ENCODE data around the gene CAVIN3. TPM values are rescaled to one million over a fixed set of nuclear protein-coding genes. Genes with fewer than 3 reads are reported as not detected.

The CAVIN3 gene
- total and polyA plus RNA-seq, 2 donors (not counting 3 experiments of a cell fraction or from before 2014, with no cell fraction given): 153 to 241 TPM

DNA sequence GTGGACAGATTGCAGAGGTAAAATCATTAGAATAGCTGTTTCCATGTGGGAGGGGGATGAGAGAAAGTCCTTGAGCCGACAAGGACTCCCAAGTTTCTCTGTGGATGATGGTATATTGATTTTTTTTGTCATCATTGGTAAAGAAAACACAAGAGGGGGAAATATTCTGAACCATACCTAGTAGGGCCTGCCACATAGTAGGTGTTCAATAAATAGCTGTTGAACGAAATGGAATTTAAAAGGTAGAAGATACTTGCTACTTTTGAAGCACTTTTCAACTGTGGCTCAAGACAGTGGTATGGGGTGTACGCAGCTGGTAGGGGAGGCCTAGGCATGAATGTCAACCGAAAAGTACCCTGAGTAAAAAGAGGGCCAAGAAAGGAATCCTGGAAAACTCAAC, 2.1 kb downstream of the CAVIN3 start:
- no peak overlapping the region for H3K9ac ChIP-seq (replicated peaks; ENCODE audit: extremely low read depth, insufficient read depth, low read length)
- H3K4me3 ChIP-seq (replicated peaks in 1 of 3; ENCODE audit: insufficient read depth in 1 of 3, low read depth in 1 of 3, low read length in 3 of 3): peak overlapping the region in 1 of 3 experiments; percentile 76
- peaks cover 36% of the 10 kb centered on the region for H3K4me1 ChIP-seq (ENCODE audit: control insufficient read depth, extremely low read depth, insufficient read depth, low read length)
- CTCF ChIA-PET: interaction anchor here (1.0 to 8.0 kb wide), 6 partner anchors 9 to 45 kb away, joined by 3 to 75 read pairs (median 6); no protein-coding TSS in a partner anchor
- H2AFZ ChIP-seq (ENCODE audit: low read depth, low read length): no peak overlapping the region
- H3K27me3 ChIP-seq (ENCODE audit: control insufficient read depth in 2 of 2, insufficient read depth in 2 of 2, low read length in 2 of 2): no peaks in the 10 kb centered on the region
- POLR2A ChIA-PET: no interaction called here
- peaks cover 12% of the 10 kb centered on the region for H3K79me2 ChIP-seq (ENCODE audit: control insufficient read depth, insufficient read depth, low read length)
- no peaks in the 10 kb centered on the region for H3K9me3 ChIP-seq (replicated peaks; ENCODE audit: control insufficient read depth, insufficient read depth, low read length)
- no peaks in the 10 kb centered on the region for H3K36me3 ChIP-seq (ENCODE audit: control insufficient read depth in 2 of 2, extremely low read depth in 1 of 2, insufficient read depth in 2 of 2, low read length in 2 of 2)
- H3K27ac ChIP-seq (ENCODE audit: insufficient read depth, low read depth, low read length): no peak overlapping the region
- FAIRE-seq: no peak
- intact Hi-C loops (cut with micrococcal nuclease) (loop anchor here (5.0 kb wide), 1 partner anchor 154 kb away; the partner anchor contains the start of gene TRIM3), dilution Hi-C loops (cut with MboI; ENCODE audit: extremely low pct_ligation_motif_present, low sequenced_read_pairs) (no loop called here)
- DNase-seq (ENCODE audit: low read depth, low spot score): no peak
- no peaks in the 10 kb centered on the region for H4K20me1 ChIP-seq (replicated peaks; ENCODE audit: control insufficient read depth, extremely low read depth, insufficient read depth, low read length)
- peak overlapping the region; percentile 92 for H3K4me2 ChIP-seq (ENCODE audit: insufficient read depth, low read length)
- H3K9me1 ChIP-seq (replicated peaks; ENCODE audit: control insufficient read depth, extremely low read depth, insufficient read depth, low read length): no peaks in the 10 kb centered on the region
- no TSS peak for BruUV-seq (replicated peaks)
- TF ChIP-seq GATA2 (IDR thresholded peaks at IDR 0.05; ENCODE audit: insufficient read depth, insufficient read length, low read depth, low read length) (no peak), FOS (IDR thresholded peaks at IDR 0.05; ENCODE audit: borderline replicate concordance, insufficient read depth, low read length) (no peak), EZH2 (IDR thresholded peaks at IDR 0.05; ENCODE audit: borderline replicate concordance, low read depth, low read length, severe bottlenecking) (no peak), JUN (IDR thresholded peaks at IDR 0.05; ENCODE audit: borderline replicate concordance, insufficient read depth, insufficient read length, low read depth) (no peak), POLR2A (IDR thresholded peaks at IDR 0.05; ENCODE audit: low read depth, low read length) (no peak), MYC (IDR thresholded peaks at IDR 0.05; ENCODE audit: low read depth, low read length) (no peak), POLR2AphosphoS5 (IDR thresholded peaks at IDR 0.05; ENCODE audit: insufficient read depth, low read depth, low read length) (no peak)
- TF ChIP-seq, protein P1, sequence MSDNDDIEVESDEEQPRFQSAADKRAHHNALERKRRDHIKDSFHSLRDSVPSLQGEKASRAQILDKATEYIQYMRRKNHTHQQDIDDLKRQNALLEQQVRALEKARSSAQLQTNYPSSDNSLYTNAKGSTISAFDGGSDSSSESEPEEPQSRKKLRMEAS (IDR thresholded peaks at IDR 0.05; ENCODE audit: insufficient read depth, insufficient read length): no peak
- TF ChIP-seq, protein P2, sequence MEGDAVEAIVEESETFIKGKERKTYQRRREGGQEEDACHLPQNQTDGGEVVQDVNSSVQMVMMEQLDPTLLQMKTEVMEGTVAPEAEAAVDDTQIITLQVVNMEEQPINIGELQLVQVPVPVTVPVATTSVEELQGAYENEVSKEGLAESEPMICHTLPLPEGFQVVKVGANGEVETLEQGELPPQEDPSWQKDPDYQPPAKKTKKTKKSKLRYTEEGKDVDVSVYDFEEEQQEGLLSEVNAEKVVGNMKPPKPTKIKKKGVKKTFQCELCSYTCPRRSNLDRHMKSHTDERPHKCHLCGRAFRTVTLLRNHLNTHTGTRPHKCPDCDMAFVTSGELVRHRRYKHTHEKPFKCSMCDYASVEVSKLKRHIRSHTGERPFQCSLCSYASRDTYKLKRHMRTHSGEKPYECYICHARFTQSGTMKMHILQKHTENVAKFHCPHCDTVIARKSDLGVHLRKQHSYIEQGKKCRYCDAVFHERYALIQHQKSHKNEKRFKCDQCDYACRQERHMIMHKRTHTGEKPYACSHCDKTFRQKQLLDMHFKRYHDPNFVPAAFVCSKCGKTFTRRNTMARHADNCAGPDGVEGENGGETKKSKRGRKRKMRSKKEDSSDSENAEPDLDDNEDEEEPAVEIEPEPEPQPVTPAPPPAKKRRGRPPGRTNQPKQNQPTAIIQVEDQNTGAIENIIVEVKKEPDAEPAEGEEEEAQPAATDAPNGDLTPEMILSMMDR (IDR thresholded peaks at IDR 0.05; ENCODE audit: extremely low read depth in 1 of 2, insufficient read depth in 1 of 2, low read depth in 1 of 2, low read length in 2 of 2): no peak
